Naive thymus-derived CD4-positive, alpha-beta T cell (primary cell): ENCODE results near the gene AGRN. TPM values are rescaled to one million over a fixed set of nuclear protein-coding genes. Genes with fewer than 3 reads are reported as not detected.
"Not testable (repeated sequence)": the region's sequence is repeated elsewhere in the genome, so short reads cannot be mapped to it uniquely, and the experiment has no call there.

Experiments
- ATAC-seq: fragments of 150-1000 bp; cut with Tn5 transposase; 2 replicates; pipeline ENCODE4 v1.10.0; 2021; ENCODE audit warnings: mild to moderate bottlenecking, moderate library complexity
- CTCF ChIA-PET: fragments of 350-600 bp; sonication (Branson Sonifier 250); formaldehyde crosslinking; loops from one replicate; lab custom pipeline; 2021; ENCODE audit warnings: antibody characterized with exemption; lab: Charles Lee
- POLR2A ChIA-PET: fragments of 350-600 bp; sonication (Branson Sonifier 250); formaldehyde crosslinking; loops from one replicate; lab custom pipeline; 2021; ENCODE audit warnings: antibody characterized with exemption, inconsistent platforms; lab: Charles Lee
- DNase-seq, 9 donors: peaks; one replicate each; pipeline versions ENCODE4 v3.0.0 to v3.0.0-alpha.2; 2020 to 2022; ENCODE audit warnings: mixed read lengths in 1 of 9
- H3K27ac ChIP-seq: one replicate; pipeline ENCODE4 v1.7.0; 2013; ENCODE audit warnings: mild to moderate bottlenecking, low read depth, low read length, moderate library complexity
- H3K27me3 ChIP-seq, 2 donors: one replicate each; pipeline ENCODE4 v1.7.0; 2013; ENCODE audit warnings: low read length in 2 of 2, mild to moderate bottlenecking in 2 of 2, moderate library complexity in 2 of 2; ENCODE audit not compliant: control insufficient read depth in 2 of 2, insufficient read depth in 2 of 2
- H3K36me3 ChIP-seq, 3 experiments: 1 replicate in 2 of 3; 2 replicates in 1 of 3; pipeline ENCODE4 v1.7.0; 2013; ENCODE audit warnings: low read length in 3 of 3, mild to moderate bottlenecking in 3 of 3, moderate library complexity in 1 of 3; ENCODE audit not compliant: insufficient read depth in 3 of 3, control insufficient read depth in 2 of 3
- H3K4me1 ChIP-seq, 2 donors: one replicate each; pipeline ENCODE4 v1.7.0; 2013; ENCODE audit warnings: low read length in 2 of 2, mild to moderate bottlenecking in 2 of 2, moderate library complexity in 1 of 2; ENCODE audit not compliant: control insufficient read depth in 2 of 2, insufficient read depth in 2 of 2
- H3K4me3 ChIP-seq: 2 replicates; pipeline ENCODE4 v1.7.0; 2013; ENCODE audit warnings: mild to moderate bottlenecking, low read length
- H3K9me3 ChIP-seq, 3 experiments: 1 replicate in 2 of 3; 2 replicates in 1 of 3; pipeline ENCODE4 v1.7.0; 2013; ENCODE audit warnings: low read length in 3 of 3; ENCODE audit not compliant: control insufficient read depth in 2 of 3
- H3K27ac Mint-ChIP-seq, 9 donors: one replicate each; pipeline ENCODE4 v1.8.0; 2020 to 2022; ENCODE audit warnings: mixed read lengths in 9 of 9, mild to moderate bottlenecking in 8 of 9, moderate library complexity in 5 of 9, inconsistent platforms in 2 of 9
- H3K27me3 Mint-ChIP-seq, 5 donors: one replicate each; pipeline ENCODE4 v1.8.0; 2021 to 2022; ENCODE audit warnings: mixed read lengths in 5 of 5, mild to moderate bottlenecking in 1 of 5
- H3K36me3 Mint-ChIP-seq, 5 donors: one replicate each; pipeline ENCODE4 v1.8.0; 2020 to 2022; ENCODE audit warnings: mixed read lengths in 5 of 5, mild to moderate bottlenecking in 3 of 5, inconsistent platforms in 1 of 5
- H3K4me1 Mint-ChIP-seq, 7 donors: one replicate each; pipeline ENCODE4 v1.8.0; 2020 to 2022; ENCODE audit warnings: mixed read lengths in 7 of 7, mild to moderate bottlenecking in 3 of 7, inconsistent platforms in 1 of 7
- H3K4me3 Mint-ChIP-seq, 10 donors: one replicate each; pipeline ENCODE4 v1.8.0; 2020 to 2022; ENCODE audit warnings: mild to moderate bottlenecking in 10 of 10, mixed read lengths in 10 of 10, moderate library complexity in 6 of 10, inconsistent platforms in 2 of 10
- H3K9me3 Mint-ChIP-seq, 11 donors: one replicate each; pipeline ENCODE4 v1.8.0; 2020 to 2022; ENCODE audit warnings: mixed read lengths in 11 of 11, mild to moderate bottlenecking in 4 of 11, inconsistent platforms in 1 of 11, moderate library complexity in 1 of 11
- intact Hi-C, 2 donors: fragments of 100-400 bp; cut with micrococcal nuclease; formaldehyde crosslinking; loops; one replicate each; pipeline ENCODE4 v1.15.1; 2023
- polyA plus RNA-seq, 2 donors: library from polyadenylated mRNA; unstranded; fragments of 300-500 nt; fragmentation: Illumina TruSeq; gene quantifications; one replicate each; pipeline ENCODE4 v1.2.3, GENCODE V29; 2021
- total RNA-seq, 6 experiments: library from RNA in 5 of 6; stranded (reverse) in 5 of 6; gene quantifications; 1 replicate in 5 of 6; 2 replicates in 1 of 6; pipeline ENCODE4 v1.2.3 and lab custom pipeline; 2021 to 2026

AGRN gene
- total and polyA plus RNA-seq, 7 experiments from 2014 or later: 0.19 to 10.9 (median 2.7) TPM

GRCh38 chr1:976791-977190 is 43.1 kb upstream of the AGRN start:
- H3K27ac ChIP-seq, H3K27ac Mint-ChIP-seq, H3K4me3 Mint-ChIP-seq, H3K4me1 Mint-ChIP-seq, ATAC-seq, H3K27me3 ChIP-seq, H3K36me3 ChIP-seq, H3K36me3 Mint-ChIP-seq, H3K9me3 Mint-ChIP-seq, H3K9me3 ChIP-seq, H3K4me3 ChIP-seq: not testable (repeated sequence)
- H3K4me1 ChIP-seq: peaks cover 0 to 10% of the 10 kb centered on the region in 2 donors
- POLR2A ChIA-PET: interaction anchor here (0.8 kb wide), 1 partner anchor 63 kb away, joined by 3 read pairs; no protein-coding TSS in a partner anchor
- H3K27me3 Mint-ChIP-seq: peaks cover 0 to 16% (median 9%) of the 10 kb centered on the region in 5 donors
- CTCF ChIA-PET: interaction anchor here (1.1 to 1.9 kb wide), 3 partner anchors 10 to 107 kb away, joined by 5 to 17 read pairs (median 8); partner anchors contain the start of gene PLEKHN1
- intact Hi-C loops: loop anchor here (1.0 to 2.0 kb wide), 4 partner anchors 16 to 108 kb away; partner anchors contain the start of gene KLHL17 (in 1 of the 2)
- DNase-seq: peak in 1 of 9 donors; percentile 6

- Histone ChIP-seq H3K4me3 (no peak overlapping the region), H3K27ac (no peak overlapping the region), H3K4me1 (peaks cover 0 to 10% of the 10 kb centered on the region in 2 donors), H3K27me3 (peaks cover 0 to 3% of the 10 kb centered on the region in 2 donors), H3K36me3 (no peaks in the 10 kb centered on the region), H3K9me3 (no peaks in the 10 kb centered on the region)
- Mint-ChIP-seq H3K27ac (peak overlapping the region in 4 of 9 donors; percentile 32 to 62 (median 48)), H3K9me3 (peaks cover 0 to 4% (median 0%) of the 10 kb centered on the region in 11 donors), H3K27me3 (peaks cover 9 to 20% (median 11%) of the 10 kb centered on the region in 5 donors), H3K4me3 (peak overlapping the region in 4 of 10 donors; percentile 9 to 48 (median 31)), H3K4me1 (peaks cover 0 to 8% (median 4%) of the 10 kb centered on the region in 7 donors), H3K36me3 (no peaks in the 10 kb centered on the region)
- ChIA-PET CTCF (no interaction called here), POLR2A (no interaction called here)
- intact Hi-C loops: no loop called here
- no peak for ATAC-seq
- DNase-seq: peak in 1 of 9 donors; percentile 6
Observed at GRCh38 chr1:978069-978834, 41.7 kb upstream of the AGRN start.

- ChIA-PET CTCF (interaction anchor here (0.6 kb wide), 1 partner anchor 15 kb away, joined by 3 read pairs; no protein-coding TSS in a partner anchor), POLR2A (no interaction called here)
- peak in 1 of 9 donors; percentile 5 for DNase-seq
- peaks cover 0 to 10% of the 10 kb centered on the region in 2 donors for H3K4me1 ChIP-seq
- no peaks in the 10 kb centered on the region for H3K36me3 ChIP-seq
- no peak for ATAC-seq
- Mint-ChIP-seq H3K9me3 (peaks cover 0 to 4% (median 0%) of the 10 kb centered on the region in 11 donors), H3K27ac (no peak overlapping the region), H3K36me3 (no peaks in the 10 kb centered on the region), H3K4me1 (peaks cover 0 to 9% (median 4%) of the 10 kb centered on the region in 7 donors), H3K4me3 (no peak overlapping the region), H3K27me3 (peaks cover 10 to 16% (median 15%) of the 10 kb centered on the region in 5 donors)
- H3K4me3 ChIP-seq: no peak overlapping the region
- intact Hi-C loops: no loop called here
- peaks cover 0 to 3% of the 10 kb centered on the region in 2 donors for H3K27me3 ChIP-seq
- H3K9me3 ChIP-seq: no peaks in the 10 kb centered on the region
- no peak overlapping the region for H3K27ac ChIP-seq
Observed at GRCh38 chr1:978835-979743, 40.8 kb upstream of the AGRN start.

- ChIA-PET CTCF (interaction anchor here (0.6 kb wide), 1 partner anchor 15 kb away, joined by 3 read pairs; no protein-coding TSS in a partner anchor), POLR2A (no interaction called here)
- intact Hi-C loops: loop anchor here in 1 of 2 donors (5.0 kb wide), 1 partner anchor 313 kb away; no protein-coding TSS in a partner anchor
- no peak overlapping the region for H3K4me3 Mint-ChIP-seq
- no peaks in the 10 kb centered on the region for H3K36me3 Mint-ChIP-seq
- Histone ChIP-seq H3K27ac (no peak overlapping the region), H3K27me3 (no peaks in the 10 kb centered on the region), H3K4me3 (no peak overlapping the region), H3K9me3 (no peaks in the 10 kb centered on the region), H3K36me3 (no peaks in the 10 kb centered on the region), H3K4me1 (peaks cover 0 to 10% of the 10 kb centered on the region in 2 donors)
- ATAC-seq: no peak
- no peak for DNase-seq
- peaks cover 0 to 4% (median 0%) of the 10 kb centered on the region in 11 donors for H3K9me3 Mint-ChIP-seq
- H3K27me3 Mint-ChIP-seq: peaks cover 10 to 16% (median 13%) of the 10 kb centered on the region in 5 donors
- H3K27ac Mint-ChIP-seq: peak overlapping the region in 1 of 9 donors; percentile 33
- H3K4me1 Mint-ChIP-seq: peaks cover 0 to 9% (median 4%) of the 10 kb centered on the region in 7 donors
Observed at GRCh38 chr1:979744-980072, 40.2 kb upstream of the AGRN start.

GRCh38 chr1:980137-980571 is 39.8 kb upstream of the AGRN start:
- Histone ChIP-seq H3K27ac (no peak overlapping the region), H3K4me3 (no peak overlapping the region), H3K9me3 (no peaks in the 10 kb centered on the region), H3K36me3 (no peaks in the 10 kb centered on the region), H3K27me3 (no peaks in the 10 kb centered on the region), H3K4me1 (peaks cover 0 to 10% of the 10 kb centered on the region in 2 donors)
- ChIA-PET CTCF (interaction anchor here (0.6 to 1.4 kb wide), 2 partner anchors 14 to 81 kb away, joined by 3 read pairs; no protein-coding TSS in a partner anchor), POLR2A (no interaction called here)
- Mint-ChIP-seq H3K4me3 (no peak overlapping the region), H3K4me1 (peaks cover 0 to 9% (median 4%) of the 10 kb centered on the region in 7 donors), H3K27me3 (peaks cover 10 to 18% (median 12%) of the 10 kb centered on the region in 5 donors), H3K9me3 (peaks cover 0 to 3% (median 0%) of the 10 kb centered on the region in 11 donors), H3K27ac (no peak overlapping the region), H3K36me3 (no peaks in the 10 kb centered on the region)
- peak in 1 of 9 donors; percentile 5 for DNase-seq
- ATAC-seq: no peak
- intact Hi-C loops: loop anchor here in 1 of 2 donors (5.0 kb wide), 1 partner anchor 312 kb away; no protein-coding TSS in a partner anchor
